GM19043 (cell line): ENCODE measurements around the gene GATA1.

Experiments
- ATAC-seq: cut with Tn5 transposase; IDR thresholded peaks from one replicate; pipeline ENCODE4 v1.9.1; 2021; ENCODE audit warnings: low read depth; ENCODE audit not compliant: unreplicated experiment

Gene GATA1

DNA sequence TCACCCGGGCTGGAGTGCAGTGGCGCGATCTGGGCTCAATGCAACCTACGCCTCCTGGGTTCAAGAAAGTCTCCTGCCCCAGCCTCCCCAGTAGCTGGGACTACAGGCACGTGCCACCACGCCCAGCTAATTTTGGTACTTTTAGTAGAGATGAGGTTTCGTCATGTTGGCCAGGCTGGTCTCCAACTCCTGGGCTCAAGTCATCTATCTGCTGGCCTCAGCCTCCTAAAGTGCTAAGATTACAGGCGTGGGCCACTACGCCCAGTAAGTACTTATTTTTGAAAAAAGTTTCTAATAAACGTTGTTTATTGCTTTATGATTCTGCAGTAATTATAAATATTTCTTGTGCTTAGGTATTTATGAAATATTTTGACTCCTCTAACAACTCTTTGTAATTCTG lies 53.3 kb downstream of the GATA1 start:
- ATAC-seq: no peak
